Measurements from ENCODE around the gene FABP3. TPM values are rescaled to one million over a fixed set of nuclear protein-coding genes. Genes with fewer than 3 reads are reported as not detected.

The FABP3 gene
- polyA plus RNA-seq, 2 of the 4 experiments (the other 2 are of a cell fraction) = not detected

- ChIA-PET CTCF (no interaction called here), POLR2A (no interaction called here)
- Histone ChIP-seq H3K4me3 (no peak overlapping the region), H3K9me3 (no peaks in the 10 kb centered on the region), H3K4me2 (no peak overlapping the region), H3K4me1 (peaks cover 13% of the 10 kb centered on the region), H3K27ac (no peak overlapping the region)
- WGBS (ENCODE audit: missing lambda C conversion rate) = 86% methylated on average over 2 of the region's 3 CpGs
- DNase-seq (ENCODE audit: low read depth in 1 of 2, low spot score in 1 of 2) = no peak
- no peak for FAIRE-seq
- no peak for ATAC-seq
- TF ChIP-seq RARB (CRISPR knock-in tag; IDR thresholded peaks at IDR 0.05) (no peak), USF2 (IDR thresholded peaks at IDR 0.05) (no peak), ESRRA (IDR thresholded peaks at IDR 0.05; ENCODE audit: borderline replicate concordance, low read length) (no peak), NPAS2 (CRISPR knock-in tag; IDR thresholded peaks at IDR 0.05; ENCODE audit: borderline replicate concordance) (no peak), CHD4 (IDR thresholded peaks at IDR 0.05; ENCODE audit: borderline replicate concordance) (no peak), NR3C1 (IDR thresholded peaks at IDR 0.05) (no peak), BHLHE40 (IDR thresholded peaks at IDR 0.05; ENCODE audit: low read depth, low read length) (no peak), KDM5A (IDR thresholded peaks at IDR 0.05) (no peak), HOXB13 (CRISPR knock-in tag; IDR thresholded peaks at IDR 0.05; ENCODE audit: low read depth) (no peak), GATA3 (IDR thresholded peaks at IDR 0.05; ENCODE audit: borderline replicate concordance) (no peak), BCL3 (IDR thresholded peaks at IDR 0.05) (no peak), PBX3 (IDR thresholded peaks at IDR 0.05) (no peak), REST (IDR thresholded peaks at IDR 0.05) (no peak), ATOH8 (CRISPR knock-in tag; IDR thresholded peaks at IDR 0.05; ENCODE audit: low read depth) (no peak), RNF2 (IDR thresholded peaks at IDR 0.05; ENCODE audit: borderline replicate concordance, low read depth) (no peak), KDM1A (IDR thresholded peaks at IDR 0.05; ENCODE audit: low read depth) (no peak), POLR2AphosphoS2 (conservative IDR thresholded peaks at IDR 0.05; ENCODE audit: low read length) (no peak), NFE2L2 (conservative IDR thresholded peaks at IDR 0.05; ENCODE audit: low read length) (no peak)
Observed at GRCh38 chr1:31380181-31380580, 7.3 kb upstream of the FABP3 start.

- peaks cover 13% of the 10 kb centered on the region for H3K4me1 ChIP-seq
- FAIRE-seq (no peak), DNase-seq (ENCODE audit: low read depth in 1 of 2, low spot score in 1 of 2) (no peak), ATAC-seq (no peak)
- ChIA-PET POLR2A (no interaction called here), CTCF (no interaction called here)
- H3K4me2 ChIP-seq = no peak overlapping the region
- H3K9me3 ChIP-seq = no peaks in the 10 kb centered on the region
- no peak for TF ChIP-seq EP300 (IDR thresholded peaks at IDR 0.05)
- TF ChIP-seq ATOH8 (CRISPR knock-in tag; IDR thresholded peaks at IDR 0.05; ENCODE audit: low read depth) = no peak
- TF ChIP-seq PHF8 (IDR thresholded peaks at IDR 0.05; ENCODE audit: borderline replicate concordance, low read depth) = no peak
- no peak for TF ChIP-seq NFE2L2 (conservative IDR thresholded peaks at IDR 0.05; ENCODE audit: low read length)
- TF ChIP-seq HOXB13 (CRISPR knock-in tag; IDR thresholded peaks at IDR 0.05; ENCODE audit: low read depth) = no peak
- no peak overlapping the region for H3K4me3 ChIP-seq
- no peak overlapping the region for H3K27ac ChIP-seq
Observed at GRCh38 chr1:31378001-31378400, 5.1 kb upstream of the FABP3 start.

Data from A549 (cell line).